ENCODE data around the gene PEX11A. TPM values are rescaled to one million over a fixed set of nuclear protein-coding genes. Genes with fewer than 3 reads are reported as not detected.
A peak's percentile ranks its signal among the peaks of the same experiment; 100 is the strongest.

PEX11A gene
- total RNA-seq, 1 experiment from 2014 or later: 3.0 TPM

DNA sequence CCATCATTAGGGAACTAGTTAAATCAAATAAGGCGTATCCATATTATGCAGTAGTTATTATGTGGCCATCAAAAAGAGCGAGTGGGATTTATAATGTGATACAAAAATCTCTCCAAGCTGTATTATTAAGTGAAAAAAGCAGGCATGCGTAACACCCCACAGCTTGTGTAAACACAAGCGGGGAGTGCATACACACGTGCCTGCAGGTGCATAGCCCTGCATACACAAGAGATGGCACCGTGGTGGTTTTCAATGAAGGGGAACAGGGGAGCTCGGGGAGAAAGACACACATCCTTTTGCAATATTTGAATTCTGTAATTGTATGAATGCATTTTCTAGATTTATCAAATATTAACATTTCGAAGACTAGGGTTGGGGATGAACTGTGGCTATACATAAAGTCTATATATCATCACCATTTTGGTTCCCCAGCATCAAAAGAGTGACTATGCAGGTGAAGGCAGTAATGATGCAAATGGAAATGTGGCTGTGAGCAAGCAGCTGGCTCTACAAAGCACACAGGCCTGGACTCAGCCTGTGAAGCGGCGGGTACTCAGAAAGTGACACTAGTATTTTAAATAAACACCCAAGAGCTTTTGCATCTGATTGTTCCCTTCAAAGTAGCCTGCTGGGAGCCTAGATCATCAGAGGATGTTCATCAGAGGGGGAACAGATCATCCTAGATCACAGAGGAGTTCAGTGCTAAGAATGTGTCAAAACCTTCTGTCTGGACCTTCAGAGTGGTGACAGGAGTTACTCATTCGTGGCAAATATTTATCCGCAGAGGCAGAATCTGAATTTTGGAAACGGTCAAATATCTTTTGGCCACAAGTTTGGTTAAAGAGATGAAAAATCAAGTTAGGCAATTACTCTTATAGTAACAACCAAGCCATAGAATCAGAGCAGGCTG, 25.9 kb downstream of the PEX11A start (continued):
- TF ChIP-seq, protein P1, sequence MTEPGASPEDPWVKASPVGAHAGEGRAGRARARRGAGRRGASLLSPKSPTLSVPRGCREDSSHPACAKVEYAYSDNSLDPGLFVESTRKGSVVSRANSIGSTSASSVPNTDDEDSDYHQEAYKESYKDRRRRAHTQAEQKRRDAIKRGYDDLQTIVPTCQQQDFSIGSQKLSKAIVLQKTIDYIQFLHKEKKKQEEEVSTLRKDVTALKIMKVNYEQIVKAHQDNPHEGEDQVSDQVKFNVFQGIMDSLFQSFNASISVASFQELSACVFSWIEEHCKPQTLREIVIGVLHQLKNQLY (CRISPR knock-in tag; IDR thresholded peaks at IDR 0.05): no peak
- TF ChIP-seq RELA (CRISPR knock-in tag; IDR thresholded peaks at IDR 0.05; ENCODE audit: borderline replicate concordance): no peak
- TF ChIP-seq, protein P2, sequence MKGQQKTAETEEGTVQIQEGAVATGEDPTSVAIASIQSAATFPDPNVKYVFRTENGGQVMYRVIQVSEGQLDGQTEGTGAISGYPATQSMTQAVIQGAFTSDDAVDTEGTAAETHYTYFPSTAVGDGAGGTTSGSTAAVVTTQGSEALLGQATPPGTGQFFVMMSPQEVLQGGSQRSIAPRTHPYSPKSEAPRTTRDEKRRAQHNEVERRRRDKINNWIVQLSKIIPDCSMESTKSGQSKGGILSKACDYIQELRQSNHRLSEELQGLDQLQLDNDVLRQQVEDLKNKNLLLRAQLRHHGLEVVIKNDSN (CRISPR knock-in tag; IDR thresholded peaks at IDR 0.05): no peak

DNA sequence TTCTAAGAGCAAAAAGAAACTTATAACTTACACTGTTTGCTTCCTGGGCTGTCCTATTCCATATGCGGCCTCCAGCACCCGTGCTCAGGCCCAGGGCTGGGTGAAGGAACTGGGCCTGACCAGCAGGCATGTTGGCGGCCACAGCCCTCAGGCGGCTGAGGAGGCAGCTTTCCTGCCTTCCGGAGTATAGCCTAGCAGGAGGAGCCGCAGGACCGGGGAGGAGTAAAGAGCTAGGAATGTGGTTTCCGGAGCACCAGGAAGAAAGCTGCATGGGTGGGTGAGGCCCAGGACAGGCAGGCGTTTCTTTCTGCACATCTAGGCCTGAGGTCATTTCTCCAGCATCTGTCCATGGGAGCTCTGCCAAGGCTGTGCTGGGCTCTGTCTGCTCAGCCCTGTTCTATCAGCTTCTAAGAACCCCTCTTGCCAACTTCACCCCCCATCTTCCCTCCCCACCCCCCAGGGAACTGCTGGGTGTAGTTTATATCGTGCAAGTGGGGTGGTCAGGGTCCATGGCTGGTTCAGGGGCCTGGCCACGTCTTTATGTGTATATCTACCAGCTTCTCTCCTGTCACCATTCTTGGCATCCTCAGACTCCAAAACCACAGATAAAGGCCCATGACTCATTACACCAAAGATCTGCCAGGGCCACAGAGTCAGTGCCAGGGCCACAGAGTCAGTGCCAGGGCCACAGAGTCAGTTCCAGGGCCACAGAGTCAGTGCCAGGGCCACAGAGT, 27.5 kb downstream of the PEX11A start:
- CTCF ChIA-PET: interaction anchor here (0.7 to 5.0 kb wide), 6 partner anchors 10 to 212 kb away, joined by 3 to 33 read pairs (median 4); partner anchors contain the start of gene MESP1
- Mint-ChIP-seq H3K4me1 (peaks cover 14% of the 10 kb centered on the region), H3K27ac (no peak overlapping the region), H3K36me3 (no peaks in the 10 kb centered on the region), H3K4me3 (no peak overlapping the region), H3K27me3 (ENCODE audit: low read depth) (peaks cover 37% of the 10 kb centered on the region), H3K9me3 (peaks cover 4% of the 10 kb centered on the region)
- POLR2A ChIA-PET: no interaction called here
- DNase-seq (ENCODE audit: low spot score): no peak
- peak; percentile 10 for ATAC-seq
- TF ChIP-seq, protein P3, sequence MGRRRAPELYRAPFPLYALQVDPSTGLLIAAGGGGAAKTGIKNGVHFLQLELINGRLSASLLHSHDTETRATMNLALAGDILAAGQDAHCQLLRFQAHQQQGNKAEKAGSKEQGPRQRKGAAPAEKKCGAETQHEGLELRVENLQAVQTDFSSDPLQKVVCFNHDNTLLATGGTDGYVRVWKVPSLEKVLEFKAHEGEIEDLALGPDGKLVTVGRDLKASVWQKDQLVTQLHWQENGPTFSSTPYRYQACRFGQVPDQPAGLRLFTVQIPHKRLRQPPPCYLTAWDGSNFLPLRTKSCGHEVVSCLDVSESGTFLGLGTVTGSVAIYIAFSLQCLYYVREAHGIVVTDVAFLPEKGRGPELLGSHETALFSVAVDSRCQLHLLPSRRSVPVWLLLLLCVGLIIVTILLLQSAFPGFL (CRISPR knock-in tag; IDR thresholded peaks at IDR 0.05; ENCODE audit: borderline replicate concordance): no peak
- TF ChIP-seq, protein P4, sequence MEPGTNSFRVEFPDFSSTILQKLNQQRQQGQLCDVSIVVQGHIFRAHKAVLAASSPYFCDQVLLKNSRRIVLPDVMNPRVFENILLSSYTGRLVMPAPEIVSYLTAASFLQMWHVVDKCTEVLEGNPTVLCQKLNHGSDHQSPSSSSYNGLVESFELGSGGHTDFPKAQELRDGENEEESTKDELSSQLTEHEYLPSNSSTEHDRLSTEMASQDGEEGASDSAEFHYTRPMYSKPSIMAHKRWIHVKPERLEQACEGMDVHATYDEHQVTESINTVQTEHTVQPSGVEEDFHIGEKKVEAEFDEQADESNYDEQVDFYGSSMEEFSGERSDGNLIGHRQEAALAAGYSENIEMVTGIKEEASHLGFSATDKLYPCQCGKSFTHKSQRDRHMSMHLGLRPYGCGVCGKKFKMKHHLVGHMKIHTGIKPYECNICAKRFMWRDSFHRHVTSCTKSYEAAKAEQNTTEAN (CRISPR knock-in tag; IDR thresholded peaks at IDR 0.05): no peak
- TF ChIP-seq NFYB (CRISPR knock-in tag; conservative IDR thresholded peaks at IDR 0.05; ENCODE audit: low read depth) (no peak), ZNF423 (CRISPR knock-in tag; IDR thresholded peaks at IDR 0.05) (no peak), RELA (CRISPR knock-in tag; IDR thresholded peaks at IDR 0.05; ENCODE audit: borderline replicate concordance) (no peak), NFE2L1 (CRISPR knock-in tag; IDR thresholded peaks at IDR 0.05) (no peak), GRHL2 (CRISPR knock-in tag; IDR thresholded peaks at IDR 0.05; ENCODE audit: insufficient replicate concordance, severe bottlenecking) (no peak)
- TF ChIP-seq, protein P1 (CRISPR knock-in tag; IDR thresholded peaks at IDR 0.05): no peak
- TF ChIP-seq, protein P5, sequence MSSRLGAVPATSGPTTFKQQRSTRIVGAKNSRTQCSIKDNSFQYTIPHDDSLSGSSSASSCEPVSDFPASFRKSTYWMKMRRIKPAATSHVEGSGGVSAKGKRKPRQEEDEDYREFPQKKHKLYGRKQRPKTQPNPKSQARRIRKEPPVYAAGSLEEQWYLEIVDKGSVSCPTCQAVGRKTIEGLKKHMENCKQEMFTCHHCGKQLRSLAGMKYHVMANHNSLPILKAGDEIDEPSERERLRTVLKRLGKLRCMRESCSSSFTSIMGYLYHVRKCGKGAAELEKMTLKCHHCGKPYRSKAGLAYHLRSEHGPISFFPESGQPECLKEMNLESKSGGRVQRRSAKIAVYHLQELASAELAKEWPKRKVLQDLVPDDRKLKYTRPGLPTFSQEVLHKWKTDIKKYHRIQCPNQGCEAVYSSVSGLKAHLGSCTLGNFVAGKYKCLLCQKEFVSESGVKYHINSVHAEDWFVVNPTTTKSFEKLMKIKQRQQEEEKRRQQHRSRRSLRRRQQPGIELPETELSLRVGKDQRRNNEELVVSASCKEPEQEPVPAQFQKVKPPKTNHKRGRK (CRISPR knock-in tag; IDR thresholded peaks at IDR 0.05; ENCODE audit: borderline replicate concordance): no peak
- TF ChIP-seq, protein P6, sequence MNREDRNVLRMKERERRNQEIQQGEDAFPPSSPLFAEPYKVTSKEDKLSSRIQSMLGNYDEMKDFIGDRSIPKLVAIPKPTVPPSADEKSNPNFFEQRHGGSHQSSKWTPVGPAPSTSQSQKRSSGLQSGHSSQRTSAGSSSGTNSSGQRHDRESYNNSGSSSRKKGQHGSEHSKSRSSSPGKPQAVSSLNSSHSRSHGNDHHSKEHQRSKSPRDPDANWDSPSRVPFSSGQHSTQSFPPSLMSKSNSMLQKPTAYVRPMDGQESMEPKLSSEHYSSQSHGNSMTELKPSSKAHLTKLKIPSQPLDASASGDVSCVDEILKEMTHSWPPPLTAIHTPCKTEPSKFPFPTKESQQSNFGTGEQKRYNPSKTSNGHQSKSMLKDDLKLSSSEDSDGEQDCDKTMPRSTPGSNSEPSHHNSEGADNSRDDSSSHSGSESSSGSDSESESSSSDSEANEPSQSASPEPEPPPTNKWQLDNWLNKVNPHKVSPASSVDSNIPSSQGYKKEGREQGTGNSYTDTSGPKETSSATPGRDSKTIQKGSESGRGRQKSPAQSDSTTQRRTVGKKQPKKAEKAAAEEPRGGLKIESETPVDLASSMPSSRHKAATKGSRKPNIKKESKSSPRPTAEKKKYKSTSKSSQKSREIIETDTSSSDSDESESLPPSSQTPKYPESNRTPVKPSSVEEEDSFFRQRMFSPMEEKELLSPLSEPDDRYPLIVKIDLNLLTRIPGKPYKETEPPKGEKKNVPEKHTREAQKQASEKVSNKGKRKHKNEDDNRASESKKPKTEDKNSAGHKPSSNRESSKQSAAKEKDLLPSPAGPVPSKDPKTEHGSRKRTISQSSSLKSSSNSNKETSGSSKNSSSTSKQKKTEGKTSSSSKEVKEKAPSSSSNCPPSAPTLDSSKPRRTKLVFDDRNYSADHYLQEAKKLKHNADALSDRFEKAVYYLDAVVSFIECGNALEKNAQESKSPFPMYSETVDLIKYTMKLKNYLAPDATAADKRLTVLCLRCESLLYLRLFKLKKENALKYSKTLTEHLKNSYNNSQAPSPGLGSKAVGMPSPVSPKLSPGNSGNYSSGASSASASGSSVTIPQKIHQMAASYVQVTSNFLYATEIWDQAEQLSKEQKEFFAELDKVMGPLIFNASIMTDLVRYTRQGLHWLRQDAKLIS (CRISPR knock-in tag; IDR thresholded peaks at IDR 0.05; ENCODE audit: borderline replicate concordance): no peak
- TF ChIP-seq, protein P7, sequence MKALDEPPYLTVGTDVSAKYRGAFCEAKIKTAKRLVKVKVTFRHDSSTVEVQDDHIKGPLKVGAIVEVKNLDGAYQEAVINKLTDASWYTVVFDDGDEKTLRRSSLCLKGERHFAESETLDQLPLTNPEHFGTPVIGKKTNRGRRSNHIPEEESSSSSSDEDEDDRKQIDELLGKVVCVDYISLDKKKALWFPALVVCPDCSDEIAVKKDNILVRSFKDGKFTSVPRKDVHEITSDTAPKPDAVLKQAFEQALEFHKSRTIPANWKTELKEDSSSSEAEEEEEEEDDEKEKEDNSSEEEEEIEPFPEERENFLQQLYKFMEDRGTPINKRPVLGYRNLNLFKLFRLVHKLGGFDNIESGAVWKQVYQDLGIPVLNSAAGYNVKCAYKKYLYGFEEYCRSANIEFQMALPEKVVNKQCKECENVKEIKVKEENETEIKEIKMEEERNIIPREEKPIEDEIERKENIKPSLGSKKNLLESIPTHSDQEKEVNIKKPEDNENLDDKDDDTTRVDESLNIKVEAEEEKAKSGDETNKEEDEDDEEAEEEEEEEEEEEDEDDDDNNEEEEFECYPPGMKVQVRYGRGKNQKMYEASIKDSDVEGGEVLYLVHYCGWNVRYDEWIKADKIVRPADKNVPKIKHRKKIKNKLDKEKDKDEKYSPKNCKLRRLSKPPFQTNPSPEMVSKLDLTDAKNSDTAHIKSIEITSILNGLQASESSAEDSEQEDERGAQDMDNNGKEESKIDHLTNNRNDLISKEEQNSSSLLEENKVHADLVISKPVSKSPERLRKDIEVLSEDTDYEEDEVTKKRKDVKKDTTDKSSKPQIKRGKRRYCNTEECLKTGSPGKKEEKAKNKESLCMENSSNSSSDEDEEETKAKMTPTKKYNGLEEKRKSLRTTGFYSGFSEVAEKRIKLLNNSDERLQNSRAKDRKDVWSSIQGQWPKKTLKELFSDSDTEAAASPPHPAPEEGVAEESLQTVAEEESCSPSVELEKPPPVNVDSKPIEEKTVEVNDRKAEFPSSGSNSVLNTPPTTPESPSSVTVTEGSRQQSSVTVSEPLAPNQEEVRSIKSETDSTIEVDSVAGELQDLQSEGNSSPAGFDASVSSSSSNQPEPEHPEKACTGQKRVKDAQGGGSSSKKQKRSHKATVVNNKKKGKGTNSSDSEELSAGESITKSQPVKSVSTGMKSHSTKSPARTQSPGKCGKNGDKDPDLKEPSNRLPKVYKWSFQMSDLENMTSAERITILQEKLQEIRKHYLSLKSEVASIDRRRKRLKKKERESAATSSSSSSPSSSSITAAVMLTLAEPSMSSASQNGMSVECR (CRISPR knock-in tag; IDR thresholded peaks at IDR 0.05; ENCODE audit: borderline replicate concordance): no peak
